GM12874 (cell line): ENCODE measurements around the gene SLC16A2.
A peak's percentile ranks its signal among the peaks of the same experiment; 100 is the strongest.

Experiments
- TF ChIP-seq, protein P1 (sequence below): IDR thresholded peaks from 2 replicates; pipeline ENCODE4 v1.5.1; 2011; ENCODE audit warnings: low read depth, mild to moderate bottlenecking, control low read depth, low read length, moderate library complexity; ENCODE audit not compliant: insufficient read depth

Gene SLC16A2

GRCh38 chrX:74529311-74529710 is 108.0 kb downstream of the SLC16A2 start:
- TF ChIP-seq, protein P1, sequence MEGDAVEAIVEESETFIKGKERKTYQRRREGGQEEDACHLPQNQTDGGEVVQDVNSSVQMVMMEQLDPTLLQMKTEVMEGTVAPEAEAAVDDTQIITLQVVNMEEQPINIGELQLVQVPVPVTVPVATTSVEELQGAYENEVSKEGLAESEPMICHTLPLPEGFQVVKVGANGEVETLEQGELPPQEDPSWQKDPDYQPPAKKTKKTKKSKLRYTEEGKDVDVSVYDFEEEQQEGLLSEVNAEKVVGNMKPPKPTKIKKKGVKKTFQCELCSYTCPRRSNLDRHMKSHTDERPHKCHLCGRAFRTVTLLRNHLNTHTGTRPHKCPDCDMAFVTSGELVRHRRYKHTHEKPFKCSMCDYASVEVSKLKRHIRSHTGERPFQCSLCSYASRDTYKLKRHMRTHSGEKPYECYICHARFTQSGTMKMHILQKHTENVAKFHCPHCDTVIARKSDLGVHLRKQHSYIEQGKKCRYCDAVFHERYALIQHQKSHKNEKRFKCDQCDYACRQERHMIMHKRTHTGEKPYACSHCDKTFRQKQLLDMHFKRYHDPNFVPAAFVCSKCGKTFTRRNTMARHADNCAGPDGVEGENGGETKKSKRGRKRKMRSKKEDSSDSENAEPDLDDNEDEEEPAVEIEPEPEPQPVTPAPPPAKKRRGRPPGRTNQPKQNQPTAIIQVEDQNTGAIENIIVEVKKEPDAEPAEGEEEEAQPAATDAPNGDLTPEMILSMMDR: no peak

GRCh38 chrX:74531081-74531480 is 109.8 kb downstream of the SLC16A2 start:
- TF ChIP-seq, protein P1: no peak

- TF ChIP-seq, protein P1: no peak
Observed at GRCh38 chrX:74534569-74535038, 113.3 kb downstream of the SLC16A2 start.

DNA sequence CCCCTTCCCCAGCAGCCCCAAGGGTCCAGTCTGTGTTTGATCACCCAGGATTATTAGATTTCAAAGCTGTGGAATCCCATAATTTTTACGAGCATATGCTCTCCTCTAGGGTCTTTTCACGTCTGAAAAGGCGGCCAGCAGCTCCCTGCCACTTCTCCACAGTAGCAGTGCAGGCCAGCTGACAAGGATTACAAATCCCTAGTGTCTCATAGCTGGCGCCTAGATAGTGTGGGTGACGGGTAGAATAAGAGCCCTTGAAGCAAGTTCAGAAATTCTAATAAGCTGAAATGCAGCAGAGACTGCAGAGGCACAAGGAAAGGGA is 113.8 kb downstream of the SLC16A2 start:
- TF ChIP-seq, protein P1: no peak

GRCh38 chrX:74535408-74536151 is 114.3 kb downstream of the SLC16A2 start:
- TF ChIP-seq, protein P1: no peak

DNA sequence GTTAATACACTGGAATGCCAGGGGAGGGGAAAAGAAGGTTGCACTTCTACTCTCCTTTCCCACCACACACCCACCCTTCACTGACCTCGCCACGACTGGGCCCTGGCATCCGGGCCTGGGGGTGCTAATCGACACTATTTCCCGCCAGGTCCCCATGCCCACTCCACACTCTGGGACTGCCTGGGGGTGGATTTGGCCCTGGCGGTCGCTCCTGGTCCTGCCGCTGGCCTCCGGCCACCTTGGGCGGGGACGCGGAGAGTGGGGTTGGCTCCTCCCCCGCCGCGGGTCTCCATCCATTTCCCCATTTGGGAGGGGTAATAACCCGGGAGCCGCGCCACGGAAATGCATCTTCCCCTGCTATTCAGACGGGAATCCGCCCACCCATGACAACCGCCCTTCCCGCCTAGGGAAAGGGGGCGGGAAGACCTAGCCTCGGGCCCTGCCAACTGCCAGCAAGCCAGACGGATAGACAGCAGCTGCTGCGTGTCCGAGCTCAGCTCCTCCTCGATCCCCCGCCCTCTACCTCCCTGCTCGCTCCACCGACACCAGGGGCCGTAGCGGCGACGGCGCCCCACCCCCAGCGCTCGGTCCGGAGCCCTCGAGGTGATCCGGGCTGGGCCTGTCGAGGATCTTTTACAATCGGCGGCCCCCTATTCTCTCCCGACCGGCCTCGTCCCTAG is 115.0 kb downstream of the SLC16A2 start:
- TF ChIP-seq, protein P1: peak; percentile 34; the same call in 1 of the 2 replicates

GRCh38 chrX:74536832-74537371 is 115.6 kb downstream of the SLC16A2 start:
- TF ChIP-seq, protein P1: no peak
